ENCODE data around the gene DUSP5. TPM values are rescaled to one million over a fixed set of nuclear protein-coding genes. Genes with fewer than 3 reads are reported as not detected.
A peak's percentile ranks its signal among the peaks of the same experiment; 100 is the strongest.
"Not testable (repeated sequence)": the region's sequence is repeated elsewhere in the genome, so short reads cannot be mapped to it uniquely, and the experiment has no call there.

The DUSP5 gene, protein sequence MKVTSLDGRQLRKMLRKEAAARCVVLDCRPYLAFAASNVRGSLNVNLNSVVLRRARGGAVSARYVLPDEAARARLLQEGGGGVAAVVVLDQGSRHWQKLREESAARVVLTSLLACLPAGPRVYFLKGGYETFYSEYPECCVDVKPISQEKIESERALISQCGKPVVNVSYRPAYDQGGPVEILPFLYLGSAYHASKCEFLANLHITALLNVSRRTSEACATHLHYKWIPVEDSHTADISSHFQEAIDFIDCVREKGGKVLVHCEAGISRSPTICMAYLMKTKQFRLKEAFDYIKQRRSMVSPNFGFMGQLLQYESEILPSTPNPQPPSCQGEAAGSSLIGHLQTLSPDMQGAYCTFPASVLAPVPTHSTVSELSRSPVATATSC
- total RNA-seq = 10 to 100 TPM; 33.5 to 57.1 (median 56.5) TPM

DNA sequence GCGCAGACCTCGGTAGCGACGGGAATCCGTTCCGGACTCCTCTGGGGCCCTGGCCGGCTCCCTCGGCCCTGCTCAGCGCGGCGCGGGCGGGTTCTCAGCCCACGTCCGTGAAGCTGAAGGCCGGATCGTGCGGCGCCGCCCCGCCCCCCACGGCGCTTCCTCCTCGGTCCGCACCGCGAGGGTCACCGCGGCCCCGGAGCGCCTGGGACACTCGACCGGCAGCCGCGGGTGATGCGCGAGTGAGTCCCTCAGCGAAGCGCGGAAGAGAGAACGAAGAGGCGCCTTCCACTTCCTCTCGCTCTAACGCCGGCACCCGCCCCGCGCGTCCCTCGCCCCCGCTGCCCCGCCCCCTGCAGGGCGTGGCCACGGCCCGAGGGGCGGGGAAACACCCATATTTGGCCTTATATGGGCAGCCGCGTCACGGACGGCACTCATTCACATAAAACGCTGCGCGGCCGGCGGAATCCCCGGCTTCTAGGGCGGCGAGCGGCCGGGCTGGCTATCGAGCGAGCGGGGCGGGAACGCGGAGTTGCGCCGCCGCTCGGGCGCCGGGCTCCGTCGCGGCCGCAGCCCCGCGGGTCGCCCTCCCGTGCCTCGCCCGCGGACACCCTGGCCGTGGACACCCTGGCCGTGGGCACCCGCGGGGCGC, at the start of gene DUSP5:
Gene DUSP5, plus strand, starts transcription at position 470 of the 649 bp plus-strand sequence. CDS start 215 bp downstream, outside the sequence.
- Mint-ChIP-seq H3K27me3 (ENCODE audit: low read depth) (no peaks in the 10 kb centered on the region), H3K4me3 (peak within 1 kb of the TSS; percentile 99), H3K9me3 (no peaks in the 10 kb centered on the region), H3K4me1 (ENCODE audit: low read depth) (peaks cover 50% of the 10 kb centered on the region), H3K36me3 (ENCODE audit: insufficient read depth) (peaks cover 28% of the 10 kb centered on the region)
- DNase-seq (peak; percentile 95), ATAC-seq (peak; percentile 73 to 78)

DNA sequence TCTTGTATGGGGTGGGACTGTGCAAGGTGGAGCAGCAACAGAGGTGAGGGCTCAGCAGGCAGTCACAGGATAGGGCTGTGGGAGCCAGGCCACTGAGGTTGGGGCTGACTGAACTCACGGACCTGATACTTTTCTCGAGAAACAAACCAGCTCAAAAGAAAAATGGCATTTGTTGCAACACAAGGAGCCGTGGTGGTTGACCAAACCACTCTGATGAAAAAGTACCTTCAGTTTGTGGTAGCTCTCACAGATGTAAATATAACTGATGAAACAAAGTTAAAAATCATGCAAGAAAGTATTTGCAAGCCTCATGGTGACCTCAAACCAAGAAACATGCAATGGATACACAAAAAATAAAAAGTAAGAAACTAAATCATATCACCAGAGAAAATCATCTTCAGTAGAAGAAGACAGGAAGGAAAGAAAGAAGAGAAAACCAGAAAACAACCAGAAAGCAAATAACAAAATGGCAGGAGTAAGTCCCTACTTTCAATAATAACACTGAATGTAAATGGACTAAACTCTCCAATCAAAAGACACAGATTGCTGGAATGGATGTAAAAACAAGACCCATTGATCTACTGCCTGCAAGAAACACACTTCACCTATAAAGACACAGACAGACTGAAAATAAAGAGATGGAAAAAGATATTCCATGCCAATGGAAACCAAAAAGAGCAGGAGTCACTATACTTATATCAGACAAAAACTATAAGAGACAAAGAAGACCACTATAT, 48.9 kb upstream of the DUSP5 start:
- Mint-ChIP-seq H3K4me1 (ENCODE audit: low read depth) (no peaks in the 10 kb centered on the region), H3K4me3 (no peak overlapping the region), H3K27me3 (ENCODE audit: low read depth) (no peaks in the 10 kb centered on the region), H3K36me3 (ENCODE audit: insufficient read depth) (no peaks in the 10 kb centered on the region), H3K9me3 (no peaks in the 10 kb centered on the region)
- ATAC-seq (no peak), DNase-seq (no peak)

DNA sequence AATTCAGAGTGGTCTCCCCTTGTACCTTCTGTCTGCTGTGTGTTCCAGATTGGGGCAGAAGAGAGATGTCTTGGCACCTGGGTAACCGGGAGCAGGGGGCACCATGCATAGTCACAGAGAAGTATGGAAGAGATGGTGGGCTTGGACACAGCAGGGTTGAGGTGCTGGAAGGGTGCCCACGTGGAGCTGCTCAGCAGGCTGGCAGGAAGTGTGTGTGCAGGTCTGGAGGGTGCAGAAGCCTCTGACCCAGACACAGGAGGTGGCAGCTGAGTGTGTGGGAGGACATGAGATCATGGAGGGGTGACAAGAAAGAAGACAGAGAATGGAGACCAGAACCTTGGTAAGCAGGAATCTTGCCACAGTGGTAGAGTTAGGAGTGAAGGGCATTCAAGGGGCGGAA, 42.3 kb upstream of the DUSP5 start:
- Mint-ChIP-seq H3K36me3 (ENCODE audit: insufficient read depth) (no peaks in the 10 kb centered on the region), H3K4me1 (ENCODE audit: low read depth) (peaks cover 43% of the 10 kb centered on the region), H3K9me3 (no peaks in the 10 kb centered on the region), H3K4me3 (peak overlapping the region; percentile 22), H3K27me3 (ENCODE audit: low read depth) (no peaks in the 10 kb centered on the region)
- DNase-seq (peak; percentile 32), ATAC-seq (peak; percentile 53 to 55)

DNA sequence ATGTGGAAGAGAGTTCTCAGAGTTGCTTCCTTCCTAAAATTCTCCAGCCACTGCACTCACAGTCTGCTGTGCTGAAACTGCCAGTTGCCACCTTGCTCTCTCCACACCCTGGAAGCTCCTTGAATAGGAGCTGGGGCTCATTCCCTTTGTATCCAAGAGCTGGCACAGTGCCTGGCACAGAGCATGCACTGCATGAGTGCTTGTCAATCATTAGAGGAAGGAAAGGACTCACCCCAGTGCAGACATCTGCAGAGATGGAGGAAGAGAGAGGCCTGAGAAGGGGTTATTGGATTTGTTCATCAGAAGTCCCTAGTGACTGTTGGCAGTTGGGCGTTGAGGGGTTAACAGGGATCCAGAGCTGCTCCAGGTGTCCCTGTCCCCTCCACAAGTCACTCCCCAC, 41.7 kb upstream of the DUSP5 start:
- no peaks in the 10 kb centered on the region for H3K36me3 Mint-ChIP-seq (ENCODE audit: insufficient read depth)
- H3K27me3 Mint-ChIP-seq (ENCODE audit: low read depth) = no peaks in the 10 kb centered on the region
- no peaks in the 10 kb centered on the region for H3K9me3 Mint-ChIP-seq
- peaks cover 49% of the 10 kb centered on the region for H3K4me1 Mint-ChIP-seq (ENCODE audit: low read depth)
- H3K4me3 Mint-ChIP-seq = no peak overlapping the region
- DNase-seq = no peak
- ATAC-seq = no peak

DNA sequence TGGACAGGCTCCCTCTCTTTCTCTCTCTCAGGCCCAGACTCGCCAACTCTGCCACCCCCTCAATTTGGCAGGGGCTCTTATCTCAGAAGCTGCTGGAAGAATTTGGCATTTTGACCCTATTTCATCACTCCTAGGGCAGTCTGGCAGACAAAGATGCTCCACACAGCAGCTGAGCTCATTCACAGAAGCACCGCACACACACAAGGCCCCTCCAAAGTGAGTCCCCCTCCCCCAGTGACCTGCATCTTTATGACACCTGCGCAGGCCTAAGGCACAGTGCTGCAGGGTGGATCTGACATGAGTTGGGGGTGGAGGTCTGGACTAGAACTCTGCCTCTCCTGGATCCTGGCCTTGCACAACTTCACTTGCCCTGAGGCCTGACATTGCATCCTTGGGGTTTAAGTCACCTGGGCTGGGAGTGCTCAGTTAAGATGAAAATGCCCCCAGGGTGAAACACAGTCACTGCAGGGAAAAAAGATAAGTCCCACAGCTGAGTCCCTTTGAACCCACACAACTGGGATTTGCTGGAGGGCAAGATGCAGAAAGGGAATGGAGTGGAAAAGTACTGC, 41.1 kb upstream of the DUSP5 start:
- no peaks in the 10 kb centered on the region for H3K9me3 Mint-ChIP-seq
- ATAC-seq (no peak), DNase-seq (no peak)
- H3K36me3 Mint-ChIP-seq (ENCODE audit: insufficient read depth) = no peaks in the 10 kb centered on the region
- peaks cover 53% of the 10 kb centered on the region for H3K4me1 Mint-ChIP-seq (ENCODE audit: low read depth)
- H3K27me3 Mint-ChIP-seq (ENCODE audit: low read depth) = no peaks in the 10 kb centered on the region
- H3K4me3 Mint-ChIP-seq = no peak overlapping the region

DNA sequence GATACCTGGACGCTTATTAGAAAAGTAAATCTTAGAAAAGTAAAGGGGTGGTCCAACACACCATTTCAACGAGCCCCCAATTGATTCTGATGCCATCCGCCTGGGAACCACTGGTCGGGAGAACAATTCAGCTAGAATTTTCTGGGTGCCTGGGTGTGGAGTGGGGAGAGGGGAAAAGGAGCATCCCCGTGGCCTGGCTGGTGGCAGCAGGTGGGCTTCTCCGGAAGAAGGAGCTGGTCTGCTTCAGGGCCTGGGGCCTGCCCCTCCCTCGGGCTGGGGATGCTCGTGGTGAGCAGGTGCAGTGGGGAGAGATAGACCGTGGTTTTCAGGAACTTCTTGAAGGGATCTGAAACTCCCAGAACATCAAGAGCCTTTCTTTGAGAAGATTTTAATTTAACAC, 39.9 kb upstream of the DUSP5 start:
- H3K9me3 Mint-ChIP-seq = no peaks in the 10 kb centered on the region
- peaks cover 54% of the 10 kb centered on the region for H3K4me1 Mint-ChIP-seq (ENCODE audit: low read depth)
- H3K27me3 Mint-ChIP-seq (ENCODE audit: low read depth) = no peaks in the 10 kb centered on the region
- no peak for ATAC-seq
- no peak overlapping the region for H3K4me3 Mint-ChIP-seq
- no peak for DNase-seq
- no peaks in the 10 kb centered on the region for H3K36me3 Mint-ChIP-seq (ENCODE audit: insufficient read depth)

DNA sequence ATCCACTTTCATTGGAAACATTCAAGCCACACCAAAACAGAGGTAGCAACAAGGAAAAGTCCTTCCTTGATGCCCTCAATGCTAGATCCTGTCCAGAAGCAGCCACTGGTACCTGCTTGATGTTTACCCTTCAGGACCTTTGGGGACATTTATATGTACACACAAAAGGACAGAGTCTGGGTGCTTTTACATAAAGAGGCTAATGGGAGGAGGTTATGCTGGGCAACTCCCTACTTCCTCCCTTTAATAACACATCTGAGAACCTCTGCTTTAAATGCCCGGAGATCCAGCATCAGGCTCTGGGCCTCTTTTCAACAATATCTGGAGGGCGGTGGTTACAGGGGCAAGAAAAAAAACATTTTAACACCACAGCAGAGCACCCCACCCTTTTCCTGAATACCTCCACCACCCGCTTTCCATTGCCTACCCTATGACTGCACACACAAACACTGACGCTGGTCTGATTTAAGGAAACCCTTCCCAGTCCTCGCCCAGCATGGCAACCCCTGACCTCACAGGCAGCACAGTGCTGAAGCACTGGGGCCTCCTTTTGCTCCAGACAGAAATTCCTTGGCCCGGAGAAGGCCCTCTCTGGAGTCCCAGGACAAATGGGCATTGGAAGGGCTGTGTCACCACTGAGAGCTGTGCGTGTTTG, 39.3 kb upstream of the DUSP5 start:
- Mint-ChIP-seq H3K36me3 (ENCODE audit: insufficient read depth) (no peaks in the 10 kb centered on the region), H3K4me3 (peak overlapping the region; percentile 37), H3K27me3 (ENCODE audit: low read depth) (no peaks in the 10 kb centered on the region), H3K4me1 (ENCODE audit: low read depth) (peaks cover 54% of the 10 kb centered on the region), H3K9me3 (no peaks in the 10 kb centered on the region)
- ATAC-seq (no peak), DNase-seq (no peak)

DNA sequence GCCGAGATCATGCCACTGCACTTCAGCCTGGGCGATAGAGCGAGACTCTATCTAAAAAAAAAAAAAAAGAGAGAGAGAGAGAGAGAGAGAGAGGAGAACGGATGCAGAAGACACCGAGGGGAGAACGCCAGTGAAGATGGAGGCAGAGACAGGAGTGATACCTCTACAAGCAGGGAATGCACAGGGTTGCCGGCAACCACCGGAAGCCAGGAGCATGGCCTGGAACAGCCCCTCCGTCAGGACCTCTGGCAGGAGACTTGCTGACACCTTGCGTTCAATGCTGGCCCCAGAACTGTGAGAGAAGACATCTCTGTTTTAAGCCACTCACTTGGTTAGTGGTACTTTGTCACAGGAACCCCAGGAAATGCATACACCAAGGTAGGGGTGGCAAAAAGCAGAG, 38.1 kb upstream of the DUSP5 start:
- H3K36me3 Mint-ChIP-seq (ENCODE audit: insufficient read depth) = no peaks in the 10 kb centered on the region
- H3K4me3 Mint-ChIP-seq = no peak overlapping the region
- H3K9me3 Mint-ChIP-seq = no peaks in the 10 kb centered on the region
- H3K4me1 Mint-ChIP-seq (ENCODE audit: low read depth) = peaks cover 58% of the 10 kb centered on the region
- no peak for ATAC-seq
- H3K27me3 Mint-ChIP-seq (ENCODE audit: low read depth) = no peaks in the 10 kb centered on the region
- DNase-seq = no peak

DNA sequence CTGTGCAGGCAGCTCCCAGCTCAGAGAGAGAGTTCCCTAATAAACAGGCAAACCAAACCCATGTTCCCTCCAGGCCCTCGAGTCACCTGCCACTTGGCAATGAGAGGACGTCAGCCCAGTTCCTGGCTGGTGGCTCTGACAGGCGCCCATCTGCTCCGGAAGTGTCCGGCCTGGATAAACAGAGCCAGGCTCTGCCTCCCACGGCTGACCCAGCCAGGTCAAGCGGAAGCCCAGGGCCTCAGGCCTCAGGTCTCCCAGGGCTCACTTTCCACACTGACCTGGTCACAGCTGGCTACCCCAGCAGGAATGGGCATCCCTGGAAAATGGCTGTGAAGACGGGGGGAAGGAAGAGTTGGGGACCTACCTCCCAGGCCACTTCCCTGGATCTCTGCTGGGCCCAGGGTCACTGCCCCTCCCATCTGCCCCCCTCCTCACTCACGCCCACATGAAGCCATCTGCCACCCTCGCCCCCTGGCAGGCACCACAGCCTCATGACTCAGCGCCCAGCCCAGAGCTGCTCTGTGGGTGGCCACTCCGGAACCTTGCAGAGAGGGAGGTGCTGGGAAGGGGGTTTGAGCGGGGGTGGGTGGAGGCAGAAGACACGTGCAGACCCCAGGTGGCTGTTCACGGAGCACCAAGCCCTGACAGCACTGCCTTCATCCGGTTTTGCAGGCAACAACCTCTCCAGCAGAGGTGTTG, 37.4 kb upstream of the DUSP5 start:
- Mint-ChIP-seq H3K4me1 (ENCODE audit: low read depth) (peaks cover 58% of the 10 kb centered on the region), H3K4me3 (no peak overlapping the region), H3K9me3 (no peaks in the 10 kb centered on the region), H3K36me3 (ENCODE audit: insufficient read depth) (no peaks in the 10 kb centered on the region), H3K27me3 (ENCODE audit: low read depth) (no peaks in the 10 kb centered on the region)
- ATAC-seq (peak; percentile 66 to 70), DNase-seq (peak; percentile 56)

DNA sequence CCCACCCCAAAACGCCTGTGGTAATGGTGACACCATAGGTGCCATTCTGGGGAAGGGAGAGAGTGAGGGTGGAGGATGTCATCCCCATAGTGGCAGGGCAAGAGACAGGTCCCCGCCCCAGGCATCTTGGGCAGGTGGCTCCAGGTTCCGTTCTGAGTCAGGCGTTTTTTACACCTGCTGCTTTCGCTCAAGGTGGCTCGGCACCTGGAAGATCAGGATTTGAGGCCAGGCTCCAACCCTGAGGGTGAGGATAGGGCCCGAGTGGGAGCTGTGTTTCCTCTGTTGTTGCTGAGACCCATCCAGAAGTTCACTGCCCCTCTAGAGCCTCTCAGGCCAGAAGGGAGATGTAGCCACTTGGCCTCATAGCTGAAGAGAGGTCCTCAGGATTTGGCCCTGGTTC, 36.6 kb upstream of the DUSP5 start:
- Mint-ChIP-seq H3K4me1 (ENCODE audit: low read depth) (peaks cover 49% of the 10 kb centered on the region), H3K4me3 (no peak overlapping the region), H3K36me3 (ENCODE audit: insufficient read depth) (no peaks in the 10 kb centered on the region), H3K9me3 (no peaks in the 10 kb centered on the region), H3K27me3 (ENCODE audit: low read depth) (no peaks in the 10 kb centered on the region)
- ATAC-seq (peak in 1 of 2 donors; percentile 16), DNase-seq (no peak)

DNA sequence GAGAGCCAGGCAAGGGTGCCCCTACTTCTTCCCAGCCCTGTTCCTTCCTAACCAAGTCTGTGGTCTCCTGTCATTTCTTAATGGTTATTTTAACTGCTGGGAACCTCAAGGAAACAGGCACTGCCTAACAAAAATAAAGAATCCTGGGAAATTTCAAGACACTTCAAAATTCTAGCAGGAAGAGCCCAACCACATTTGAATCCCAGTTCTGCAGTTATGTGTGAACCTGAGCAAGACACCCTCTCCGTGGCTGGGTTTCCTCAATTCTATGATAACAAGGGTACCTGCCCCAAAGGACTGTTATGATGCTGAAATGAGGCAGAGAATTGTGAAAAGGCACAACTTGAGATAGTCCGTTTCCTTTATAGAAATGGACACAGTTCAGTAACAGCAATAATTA, 36.2 kb upstream of the DUSP5 start:
- ATAC-seq (no peak), DNase-seq (no peak)
- Mint-ChIP-seq H3K36me3 (ENCODE audit: insufficient read depth) (no peaks in the 10 kb centered on the region), H3K4me3 (no peak overlapping the region), H3K27me3 (ENCODE audit: low read depth) (no peaks in the 10 kb centered on the region), H3K9me3 (no peaks in the 10 kb centered on the region), H3K4me1 (ENCODE audit: low read depth) (peaks cover 46% of the 10 kb centered on the region)

DNA sequence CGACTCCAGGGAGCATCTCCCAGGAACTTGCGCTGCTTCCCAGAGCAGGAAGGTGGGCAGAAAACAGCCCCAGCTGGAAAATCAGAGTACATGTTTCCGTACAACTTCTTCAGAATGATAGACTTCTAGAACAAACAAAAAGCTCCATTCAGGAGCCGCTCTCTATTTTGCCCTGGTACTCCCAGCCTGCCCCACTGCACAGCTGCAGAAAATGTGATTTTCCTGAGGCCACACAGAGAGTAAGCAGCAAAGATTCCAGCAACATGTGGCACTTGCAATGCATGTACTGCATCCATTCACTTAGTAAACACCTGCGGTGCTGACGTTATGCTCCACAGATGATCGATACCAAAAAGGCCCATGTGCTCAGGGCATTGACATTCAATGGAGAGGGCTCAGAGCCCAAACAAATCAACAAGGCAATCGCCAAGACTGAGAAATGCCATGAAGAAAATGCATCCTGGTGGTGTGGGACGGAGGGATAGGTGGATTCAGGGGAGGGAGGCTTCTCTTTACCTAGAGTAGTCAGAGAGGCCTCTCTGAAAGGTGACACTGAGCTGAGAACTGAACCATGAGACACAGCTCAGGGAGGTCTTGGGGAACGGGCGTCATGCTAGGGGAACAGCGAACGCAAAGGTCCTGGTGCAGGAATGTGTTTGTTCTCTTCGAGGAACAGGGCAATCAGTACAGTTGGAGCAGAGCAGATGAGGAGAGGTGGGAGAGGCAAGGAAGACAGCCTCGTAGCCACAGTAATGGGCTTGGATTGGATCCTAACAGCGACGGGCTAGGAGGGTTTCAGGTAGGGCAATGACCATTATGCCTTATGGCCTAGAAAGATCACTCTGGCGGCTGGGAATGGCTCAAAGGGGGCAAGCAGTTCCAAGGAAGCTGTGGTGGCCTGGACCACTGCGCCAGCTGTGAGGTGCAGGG, 35.3 kb upstream of the DUSP5 start:
- no peaks in the 10 kb centered on the region for H3K9me3 Mint-ChIP-seq
- no peak overlapping the region for H3K4me3 Mint-ChIP-seq
- no peaks in the 10 kb centered on the region for H3K27me3 Mint-ChIP-seq (ENCODE audit: low read depth)
- no peak for DNase-seq
- H3K4me1 Mint-ChIP-seq (ENCODE audit: low read depth) = peaks cover 43% of the 10 kb centered on the region
- H3K36me3 Mint-ChIP-seq (ENCODE audit: insufficient read depth) = no peaks in the 10 kb centered on the region
- ATAC-seq = no peak

DNA sequence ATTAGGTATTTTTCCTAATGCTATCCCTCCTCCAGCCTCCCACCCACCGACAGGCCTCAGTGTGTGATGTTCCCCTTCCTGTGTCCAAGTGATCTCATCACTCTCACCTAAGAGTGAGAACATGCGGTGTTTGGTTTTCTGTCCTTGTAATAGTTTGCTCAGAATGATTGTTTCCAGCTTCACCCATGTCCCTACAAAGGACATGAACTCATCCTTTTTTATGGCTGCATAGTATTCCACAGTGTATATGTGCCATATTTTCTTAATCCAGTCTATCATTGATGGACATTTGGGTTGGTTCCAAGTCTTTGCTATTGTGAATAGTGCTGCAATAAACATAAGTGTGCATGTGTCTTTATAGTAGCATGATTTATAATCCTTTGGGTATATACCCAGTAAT, 29.4 kb upstream of the DUSP5 start:
- H3K4me1 Mint-ChIP-seq (ENCODE audit: low read depth); H3K36me3 Mint-ChIP-seq (ENCODE audit: insufficient read depth); H3K4me3 Mint-ChIP-seq; H3K27me3 Mint-ChIP-seq (ENCODE audit: low read depth); ATAC-seq; DNase-seq; H3K9me3 Mint-ChIP-seq: not testable (repeated sequence)

Data from activated T-cell treated with anti-CD3 and anti-CD28 coated beads, Interleukin-2, amount 50 U/mL, for 4 hours (primary cell).